HL-60 (cell line): ENCODE results near the gene PPP1R18.

Source experiments
- DNase-seq, 2 experiments: peaks; one replicate each; pipeline ENCODE4 v3.0.0-alpha.2; 2010 to 2020; ENCODE audit warnings: low read depth in 1 of 2, low spot score in 1 of 2
- H3K27ac ChIP-seq: fragments of 250-450 bp; sonication (Bioruptor Pico); replicated peaks from 2 replicates; pipeline ENCODE4 v1.5.1; 2020; ENCODE audit warnings: mild to moderate bottlenecking, moderate library complexity
- H3K27me3 ChIP-seq: fragments of 250-450 bp; sonication (Bioruptor Pico); 2 replicates; pipeline ENCODE4 v1.5.1; 2021; ENCODE audit warnings: mild to moderate bottlenecking, moderate library complexity; ENCODE audit not compliant: insufficient read depth, poor library complexity, severe bottlenecking
- H3K4me3 ChIP-seq: replicated peaks from 2 replicates; pipeline ENCODE4 v1.5.1; 2011; ENCODE audit warnings: mild to moderate bottlenecking, control low read depth, low read length; ENCODE audit not compliant: insufficient read depth
- GABPA ChIP-seq: IDR thresholded peaks from 2 replicates; pipeline ENCODE4 v1.6.1; 2012; ENCODE audit warnings: low read depth
- POLR2AphosphoS5 ChIP-seq: IDR thresholded peaks from 2 replicates; pipeline ENCODE4 v1.6.1; 2012; ENCODE audit warnings: low read depth
- SPI1 ChIP-seq: IDR thresholded peaks from 2 replicates; pipeline ENCODE4 v1.6.1; 2012; ENCODE audit warnings: low read depth, mild to moderate bottlenecking, borderline replicate concordance
- TF ChIP-seq, protein P1 (sequence below): IDR thresholded peaks from 2 replicates; pipeline ENCODE4 v1.6.1; 2012; ENCODE audit warnings: low read depth; ENCODE audit not compliant: insufficient replicate concordance
- TF ChIP-seq, protein P2 (sequence below): IDR thresholded peaks from one replicate; pipeline ENCODE4 v1.5.1; 2011; ENCODE audit warnings: low read length, control low read depth, inconsistent platforms; ENCODE audit not compliant: insufficient read depth

PPP1R18 gene

GRCh38 chr6:30705620-30706019, 19.2 kb upstream of the PPP1R18 start:
- Histone ChIP-seq H3K27ac (no peak overlapping the region), H3K4me3 (no peak overlapping the region), H3K27me3 (no peaks in the 10 kb centered on the region)

DNA sequence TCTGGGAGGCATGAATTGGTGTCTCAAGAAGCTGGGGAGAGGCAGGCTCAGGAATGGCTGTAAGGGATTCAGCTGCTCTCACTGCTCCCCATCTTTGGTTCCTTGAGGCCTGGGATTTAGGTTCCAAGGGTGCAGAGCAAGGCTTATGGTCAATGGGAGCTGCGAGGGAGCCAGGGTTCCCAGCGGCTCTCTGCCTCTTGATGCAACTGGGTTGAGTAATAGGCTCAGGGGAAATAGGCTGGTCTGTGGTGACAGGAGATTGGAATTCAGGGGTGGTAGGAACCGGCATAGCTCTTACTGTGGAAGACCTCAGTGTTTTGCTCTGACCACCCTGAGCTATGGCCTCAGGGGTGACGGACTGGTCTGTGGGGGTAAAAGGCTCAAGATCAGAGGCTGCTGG, 17.4 kb upstream of the PPP1R18 start:
- no peak overlapping the region for H3K27ac ChIP-seq
- peak in 1 of 2 experiments; percentile 45 for DNase-seq
- no peaks in the 10 kb centered on the region for H3K27me3 ChIP-seq
- no peak overlapping the region for H3K4me3 ChIP-seq
- TF ChIP-seq, protein P1, sequence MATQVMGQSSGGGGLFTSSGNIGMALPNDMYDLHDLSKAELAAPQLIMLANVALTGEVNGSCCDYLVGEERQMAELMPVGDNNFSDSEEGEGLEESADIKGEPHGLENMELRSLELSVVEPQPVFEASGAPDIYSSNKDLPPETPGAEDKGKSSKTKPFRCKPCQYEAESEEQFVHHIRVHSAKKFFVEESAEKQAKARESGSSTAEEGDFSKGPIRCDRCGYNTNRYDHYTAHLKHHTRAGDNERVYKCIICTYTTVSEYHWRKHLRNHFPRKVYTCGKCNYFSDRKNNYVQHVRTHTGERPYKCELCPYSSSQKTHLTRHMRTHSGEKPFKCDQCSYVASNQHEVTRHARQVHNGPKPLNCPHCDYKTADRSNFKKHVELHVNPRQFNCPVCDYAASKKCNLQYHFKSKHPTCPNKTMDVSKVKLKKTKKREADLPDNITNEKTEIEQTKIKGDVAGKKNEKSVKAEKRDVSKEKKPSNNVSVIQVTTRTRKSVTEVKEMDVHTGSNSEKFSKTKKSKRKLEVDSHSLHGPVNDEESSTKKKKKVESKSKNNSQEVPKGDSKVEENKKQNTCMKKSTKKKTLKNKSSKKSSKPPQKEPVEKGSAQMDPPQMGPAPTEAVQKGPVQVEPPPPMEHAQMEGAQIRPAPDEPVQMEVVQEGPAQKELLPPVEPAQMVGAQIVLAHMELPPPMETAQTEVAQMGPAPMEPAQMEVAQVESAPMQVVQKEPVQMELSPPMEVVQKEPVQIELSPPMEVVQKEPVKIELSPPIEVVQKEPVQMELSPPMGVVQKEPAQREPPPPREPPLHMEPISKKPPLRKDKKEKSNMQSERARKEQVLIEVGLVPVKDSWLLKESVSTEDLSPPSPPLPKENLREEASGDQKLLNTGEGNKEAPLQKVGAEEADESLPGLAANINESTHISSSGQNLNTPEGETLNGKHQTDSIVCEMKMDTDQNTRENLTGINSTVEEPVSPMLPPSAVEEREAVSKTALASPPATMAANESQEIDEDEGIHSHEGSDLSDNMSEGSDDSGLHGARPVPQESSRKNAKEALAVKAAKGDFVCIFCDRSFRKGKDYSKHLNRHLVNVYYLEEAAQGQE, result no peak
- peak; percentile 30; the same call in 1 of the 2 replicates for TF ChIP-seq POLR2AphosphoS5

More at GRCh38 chr6:30705620-30706019, 19.2 kb upstream of the PPP1R18 start:
- DNase-seq, result no peak
- TF ChIP-seq GABPA (no peak), POLR2AphosphoS5 (no peak), SPI1 (no peak)
- TF ChIP-seq, protein P1, result no peak
- TF ChIP-seq, protein P2, sequence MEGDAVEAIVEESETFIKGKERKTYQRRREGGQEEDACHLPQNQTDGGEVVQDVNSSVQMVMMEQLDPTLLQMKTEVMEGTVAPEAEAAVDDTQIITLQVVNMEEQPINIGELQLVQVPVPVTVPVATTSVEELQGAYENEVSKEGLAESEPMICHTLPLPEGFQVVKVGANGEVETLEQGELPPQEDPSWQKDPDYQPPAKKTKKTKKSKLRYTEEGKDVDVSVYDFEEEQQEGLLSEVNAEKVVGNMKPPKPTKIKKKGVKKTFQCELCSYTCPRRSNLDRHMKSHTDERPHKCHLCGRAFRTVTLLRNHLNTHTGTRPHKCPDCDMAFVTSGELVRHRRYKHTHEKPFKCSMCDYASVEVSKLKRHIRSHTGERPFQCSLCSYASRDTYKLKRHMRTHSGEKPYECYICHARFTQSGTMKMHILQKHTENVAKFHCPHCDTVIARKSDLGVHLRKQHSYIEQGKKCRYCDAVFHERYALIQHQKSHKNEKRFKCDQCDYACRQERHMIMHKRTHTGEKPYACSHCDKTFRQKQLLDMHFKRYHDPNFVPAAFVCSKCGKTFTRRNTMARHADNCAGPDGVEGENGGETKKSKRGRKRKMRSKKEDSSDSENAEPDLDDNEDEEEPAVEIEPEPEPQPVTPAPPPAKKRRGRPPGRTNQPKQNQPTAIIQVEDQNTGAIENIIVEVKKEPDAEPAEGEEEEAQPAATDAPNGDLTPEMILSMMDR, result no peak

DNA sequence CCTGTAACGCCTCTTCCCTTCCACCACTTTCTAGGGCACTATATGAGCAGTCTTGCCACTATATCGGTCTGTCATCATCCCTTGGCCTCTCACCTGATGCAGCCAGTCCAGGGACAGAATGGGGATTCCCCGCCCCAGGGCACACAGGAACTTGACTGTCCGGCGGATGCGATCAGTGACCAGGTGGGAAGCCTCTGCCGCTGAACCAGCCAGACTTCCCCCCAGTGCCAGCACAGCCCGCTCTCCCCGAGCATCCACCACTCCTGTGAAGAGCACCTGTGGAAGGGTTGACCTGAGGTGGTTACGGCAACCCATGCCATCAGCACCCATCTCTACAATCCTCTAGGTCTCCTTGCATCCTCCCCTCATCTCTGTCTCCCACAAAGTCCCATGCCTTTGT, 16.6 kb upstream of the PPP1R18 start:
- no peak for DNase-seq
- H3K27ac ChIP-seq, result no peak overlapping the region
- TF ChIP-seq SPI1 (no peak), POLR2AphosphoS5 (no peak), GABPA (no peak)
- TF ChIP-seq, protein P1, result no peak
- no peaks in the 10 kb centered on the region for H3K27me3 ChIP-seq
- no peak overlapping the region for H3K4me3 ChIP-seq

GRCh38 chr6:30700340-30700739, 13.9 kb upstream of the PPP1R18 start:
- H3K4me3 ChIP-seq, result no peak overlapping the region
- H3K27me3 ChIP-seq, result no peaks in the 10 kb centered on the region
- H3K27ac ChIP-seq, result no peak overlapping the region
- DNase-seq, result peak in 1 of 2 experiments; percentile 52
- TF ChIP-seq, protein P1, result no peak
- no peak for TF ChIP-seq POLR2AphosphoS5
